Activated CD4-positive, alpha-beta T cell treated with anti-CD3 and anti-CD28 coated beads, Interleukin-10, Interleukin-2, amounts not matched to agents 100 ng/mL and 50 ng/mL, durations not matched to agents 16 hours and 8 hours (primary cell): ENCODE measurements around the gene GEMIN7.
"Not testable (repeated sequence)": the region's sequence is repeated elsewhere in the genome, so short reads cannot be mapped to it uniquely, and the experiment has no call there.

Experiments
- DNase-seq: peaks from one replicate; pipeline ENCODE4 v3.0.0-alpha.2; 2020

Gene GEMIN7

GRCh38 chr19:45091031-45091923, 12.2 kb downstream of the GEMIN7 start:
- peak; percentile 98 for DNase-seq

DNA sequence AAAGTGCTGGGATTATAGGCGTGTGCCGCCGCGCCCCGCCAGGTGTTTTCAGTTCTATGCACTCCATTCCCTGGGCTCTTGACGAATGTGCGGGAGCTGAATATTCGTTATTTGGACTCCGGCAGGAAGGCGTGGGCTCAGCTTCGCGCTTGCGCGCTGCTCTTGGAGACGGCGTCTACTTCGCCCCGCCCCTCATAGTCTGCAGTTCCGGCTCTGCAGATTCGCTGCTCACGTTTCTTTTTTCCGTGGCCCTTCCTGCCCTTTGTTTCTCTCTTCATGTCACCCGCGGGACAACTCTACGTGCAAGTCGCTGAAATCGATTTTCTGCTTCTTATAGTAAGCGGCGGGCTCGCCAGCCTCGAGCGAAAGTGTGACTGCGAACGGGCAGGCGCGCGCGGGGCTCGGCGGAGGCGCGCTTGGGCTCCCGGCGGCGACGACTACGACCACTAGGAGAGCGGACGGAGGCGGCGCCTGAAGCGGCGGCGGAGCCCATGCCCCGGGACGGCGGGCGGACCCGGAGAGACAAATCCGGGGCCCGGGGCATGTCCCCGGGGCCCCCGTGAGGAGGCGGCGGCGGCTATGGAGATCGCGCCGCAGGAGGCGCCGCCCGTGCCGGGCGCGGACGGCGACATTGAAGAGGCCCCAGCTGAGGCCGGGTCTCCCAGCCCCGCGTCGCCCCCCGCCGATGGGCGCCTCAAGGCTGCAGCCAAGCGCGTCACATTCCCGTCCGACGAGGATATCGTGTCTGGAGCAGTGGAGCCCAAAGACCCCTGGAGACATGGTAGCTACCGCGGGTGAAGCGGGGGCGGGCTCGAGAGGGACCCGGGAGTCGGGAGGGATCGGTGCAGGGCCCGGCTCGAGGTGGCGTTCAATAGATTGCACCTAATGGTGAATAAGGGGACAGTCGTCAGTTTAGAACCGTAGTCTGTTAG, 14.0 kb downstream of the GEMIN7 start, which contains the start of gene PPP1R37:
Gene PPP1R37 (plus strand): TSS at position 433 of the 932 bp plus-strand sequence. CDS start 147 bp downstream, at position 580.
- DNase-seq, result peak; percentile 96

DNA sequence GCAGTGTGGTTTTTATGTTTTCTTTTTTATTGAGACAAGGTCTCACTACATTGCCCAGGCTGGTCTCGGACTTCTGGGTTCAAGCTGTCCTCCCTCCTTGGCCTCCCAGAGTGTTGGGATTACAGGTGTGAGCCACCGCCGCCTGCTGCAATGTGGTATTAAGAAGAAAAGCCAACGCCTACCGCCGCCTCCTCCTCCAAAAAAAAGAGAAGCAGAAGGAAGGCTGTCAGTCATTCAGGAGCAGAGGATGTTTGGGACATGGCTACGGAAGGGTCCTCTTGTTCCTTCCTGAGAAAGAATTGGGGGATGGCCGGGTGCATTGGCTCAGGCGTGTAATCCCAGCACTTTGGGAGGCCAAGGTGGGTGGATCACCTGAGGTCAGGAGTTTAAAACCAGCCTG, 15.1 kb downstream of the GEMIN7 start:
- no peak for DNase-seq

GRCh38 chr19:45094707-45095106, 15.6 kb downstream of the GEMIN7 start:
- no peak for DNase-seq

DNA sequence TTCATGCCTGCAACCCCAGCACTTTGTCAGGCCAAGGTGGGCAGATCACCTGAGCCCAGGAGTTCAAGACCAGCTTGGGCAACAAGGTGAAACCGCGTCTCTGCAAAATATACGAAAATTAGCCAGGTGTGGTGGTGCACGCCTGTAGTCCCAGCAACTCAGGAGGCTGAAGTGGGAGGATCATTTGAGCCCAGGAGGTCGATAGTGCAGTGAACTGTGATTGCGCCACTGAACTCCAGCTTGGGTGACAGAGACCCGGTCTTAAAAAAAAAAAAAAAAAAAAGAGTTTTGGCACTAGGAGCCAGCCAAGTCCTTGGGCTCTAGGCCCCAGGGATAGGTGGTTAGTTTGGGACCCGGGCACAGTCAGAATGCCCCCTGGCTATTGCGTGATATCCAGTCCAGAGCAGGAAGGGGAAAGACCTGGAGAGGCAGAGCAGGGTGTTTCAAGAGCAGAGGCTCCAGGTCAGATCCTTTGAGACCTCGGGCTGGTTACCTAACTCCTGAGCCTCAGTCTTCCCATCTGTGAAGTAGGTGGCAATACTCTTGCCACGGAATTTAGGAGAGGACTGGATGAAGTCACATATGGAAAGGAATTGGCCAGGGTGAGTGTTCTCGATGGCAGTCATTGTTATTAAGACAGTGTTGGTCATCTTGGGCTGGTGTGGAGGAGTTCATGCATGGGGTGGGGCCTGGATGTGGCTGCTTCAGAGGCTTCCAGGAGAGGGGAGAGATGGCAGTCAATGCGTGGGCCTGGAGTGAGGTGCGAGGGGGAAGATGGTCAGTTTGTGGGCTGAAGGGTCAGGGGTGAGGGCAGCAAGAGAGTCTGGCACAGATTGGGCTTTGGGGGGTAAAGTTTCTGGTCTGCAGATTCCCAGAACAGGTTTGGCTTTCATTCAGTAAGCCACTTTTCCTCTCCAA, 16.7 kb downstream of the GEMIN7 start:
- DNase-seq, result no peak

DNA sequence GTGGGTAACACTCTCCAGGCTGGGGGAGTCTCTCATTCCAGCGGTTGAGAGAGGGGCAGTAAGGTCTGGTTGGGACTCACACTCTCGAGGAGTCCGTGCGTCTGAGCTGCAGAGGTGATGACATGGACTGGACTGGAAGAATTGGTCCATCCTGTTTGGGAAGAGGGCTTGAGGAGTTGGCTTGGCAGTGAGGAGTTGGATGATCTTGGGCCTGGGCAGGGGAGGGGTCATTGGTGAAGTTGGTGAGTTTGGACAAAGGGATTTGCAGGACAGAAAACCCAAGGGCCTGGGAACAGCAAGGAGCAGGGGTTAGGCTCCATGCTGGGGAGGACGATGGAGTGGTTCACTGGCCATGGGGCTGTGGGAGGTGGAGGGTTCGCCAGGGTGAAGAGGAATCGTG, 17.6 kb downstream of the GEMIN7 start:
- DNase-seq, result no peak

DNA sequence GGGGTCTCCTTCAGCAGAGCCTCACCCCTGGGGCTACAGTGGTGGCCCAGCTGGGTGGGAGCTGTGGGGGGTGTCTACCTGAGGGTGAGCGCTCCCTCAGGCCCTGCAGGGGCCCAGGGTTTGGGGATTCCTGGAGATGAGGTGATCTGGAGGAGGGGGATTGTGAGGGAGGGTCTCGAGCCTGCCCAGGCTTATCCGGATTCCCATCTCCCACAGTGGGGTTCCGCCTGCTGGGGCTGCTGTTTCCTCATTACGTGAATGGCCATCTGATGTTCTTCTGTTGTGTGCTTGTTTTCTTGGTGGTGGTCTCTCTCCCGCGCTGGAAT, 18.4 kb downstream of the GEMIN7 start:
- DNase-seq, result no peak

DNA sequence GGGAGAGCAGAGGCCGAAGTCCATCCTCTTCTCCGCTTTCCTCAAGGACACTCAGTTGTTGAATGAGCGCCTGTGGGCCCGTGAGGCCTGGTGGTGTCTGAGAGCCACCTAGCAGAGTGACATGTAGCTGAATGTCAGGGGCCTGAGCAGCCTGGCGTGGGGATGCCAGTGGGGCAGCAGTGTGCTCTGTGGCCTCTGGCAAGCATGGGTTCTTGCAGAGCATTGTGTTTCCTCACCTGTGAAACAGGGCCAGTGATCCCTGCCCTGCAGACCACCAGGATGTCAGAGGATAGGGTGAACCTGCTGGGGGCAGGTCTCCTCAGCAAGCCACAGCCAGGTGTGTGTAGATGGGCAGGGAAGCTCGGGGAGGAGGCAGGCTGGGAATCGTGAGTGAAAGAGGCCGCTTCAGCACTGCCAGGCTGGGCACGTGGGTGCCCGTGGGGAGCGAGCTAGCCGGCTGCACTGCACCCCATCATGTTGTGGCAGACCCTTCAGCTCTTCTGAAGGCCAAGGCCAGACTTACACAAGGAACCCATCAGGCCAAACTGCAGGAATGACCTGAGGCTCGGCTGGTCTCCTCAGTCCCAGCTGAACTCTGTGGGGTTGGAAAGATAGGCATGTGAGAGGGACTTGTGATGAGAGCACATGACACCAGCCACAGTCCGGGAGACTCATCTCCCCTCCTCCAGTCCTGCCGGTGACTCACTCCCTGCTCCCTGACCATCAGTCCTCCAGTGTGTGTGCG, 18.9 kb downstream of the GEMIN7 start:
- DNase-seq, result no peak

- no peak for DNase-seq
Observed at GRCh38 chr19:45098521-45099466, 19.7 kb downstream of the GEMIN7 start.

GRCh38 chr19:45099467-45100191, 20.6 kb downstream of the GEMIN7 start:
- no peak for DNase-seq

DNA sequence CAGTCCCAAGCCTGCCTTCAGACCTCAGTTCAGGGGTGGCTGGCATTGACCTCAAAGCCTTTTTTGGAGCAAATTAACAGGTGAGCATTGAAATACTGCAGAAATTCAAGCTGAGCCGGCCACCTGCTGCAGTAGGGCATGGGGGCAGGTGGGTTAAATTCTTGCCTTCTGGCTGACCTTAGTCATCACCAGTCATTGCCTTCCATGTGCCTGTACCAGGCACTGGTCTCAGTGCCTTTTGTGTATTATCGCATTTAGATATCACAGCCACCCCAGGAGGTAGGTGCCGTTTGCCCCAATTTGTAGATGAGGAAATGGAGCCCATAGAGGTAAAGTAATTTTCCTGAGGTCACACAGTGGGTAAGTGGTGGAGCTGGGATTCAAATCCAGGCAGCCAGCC, 21.1 kb downstream of the GEMIN7 start:
- no peak for DNase-seq

DNA sequence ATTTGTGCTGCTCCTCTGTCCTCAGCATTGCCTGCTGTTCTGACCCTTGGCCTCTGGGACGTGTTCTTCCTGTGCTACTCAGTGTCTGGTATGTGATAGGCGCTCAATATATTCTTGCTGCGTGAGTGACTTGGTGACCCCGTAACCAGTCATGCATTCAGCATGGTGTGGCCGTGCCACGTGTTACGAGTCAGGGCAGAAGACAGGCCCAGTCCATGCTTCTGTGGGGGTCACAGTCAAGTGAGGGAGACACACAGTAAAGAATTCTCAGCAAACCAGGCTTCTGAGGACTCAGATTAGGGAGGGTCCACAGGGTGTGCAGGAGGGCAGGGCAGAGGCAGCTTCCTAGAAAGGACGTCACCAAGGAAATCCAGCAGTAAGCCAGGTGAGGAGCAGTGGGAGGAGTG, 21.8 kb downstream of the GEMIN7 start:
- DNase-seq, result no peak

GRCh38 chr19:45101806-45102205, 22.7 kb downstream of the GEMIN7 start:
- DNase-seq, result no peak

GRCh38 chr19:45102481-45102880, 23.4 kb downstream of the GEMIN7 start:
- no peak for DNase-seq

- DNase-seq, result peak; percentile 46
Observed at GRCh38 chr19:45103156-45103507, 24.1 kb downstream of the GEMIN7 start.

DNA sequence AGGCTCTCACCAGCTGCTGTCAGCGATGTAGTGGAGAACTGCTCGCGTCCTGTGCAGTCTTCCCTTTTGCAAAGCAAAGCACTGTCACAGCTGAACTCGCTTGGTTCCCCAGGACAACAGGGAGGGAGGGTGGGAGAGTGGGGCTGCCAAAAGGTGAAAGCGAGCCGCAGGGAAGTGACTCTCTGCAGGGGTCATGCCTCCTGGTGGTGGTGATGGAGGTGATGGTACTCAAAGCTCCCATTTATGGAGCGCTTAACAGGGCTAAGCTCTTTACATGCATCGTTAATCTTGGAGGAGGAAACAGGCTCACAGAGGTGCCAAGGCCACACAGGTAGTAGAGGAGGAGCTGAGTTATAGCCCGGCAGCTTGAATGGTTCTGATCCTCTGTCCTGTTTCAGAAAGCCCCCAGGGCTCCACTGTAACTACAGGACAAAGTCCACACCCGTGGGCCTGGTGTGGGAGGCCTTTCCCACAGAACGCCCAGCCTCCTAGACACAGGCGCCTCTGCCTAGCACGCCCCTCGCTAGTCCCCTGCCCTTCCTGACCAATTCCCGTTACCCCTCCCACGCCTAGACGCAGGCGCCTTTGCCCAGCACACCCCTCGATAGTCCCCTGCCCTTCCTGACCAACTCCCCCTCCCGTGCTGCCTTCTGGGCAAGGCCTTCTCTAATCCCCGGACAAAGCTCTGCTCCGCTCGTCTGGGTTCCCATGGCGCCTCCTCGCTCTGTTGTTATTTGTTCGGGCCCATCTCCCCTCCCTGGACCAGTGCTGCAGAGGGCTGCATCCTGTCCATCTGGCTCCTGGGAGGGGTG, 24.7 kb downstream of the GEMIN7 start:
- DNase-seq, result no peak

GRCh38 chr19:45104658-45105349, 25.7 kb downstream of the GEMIN7 start:
- no peak for DNase-seq

DNA sequence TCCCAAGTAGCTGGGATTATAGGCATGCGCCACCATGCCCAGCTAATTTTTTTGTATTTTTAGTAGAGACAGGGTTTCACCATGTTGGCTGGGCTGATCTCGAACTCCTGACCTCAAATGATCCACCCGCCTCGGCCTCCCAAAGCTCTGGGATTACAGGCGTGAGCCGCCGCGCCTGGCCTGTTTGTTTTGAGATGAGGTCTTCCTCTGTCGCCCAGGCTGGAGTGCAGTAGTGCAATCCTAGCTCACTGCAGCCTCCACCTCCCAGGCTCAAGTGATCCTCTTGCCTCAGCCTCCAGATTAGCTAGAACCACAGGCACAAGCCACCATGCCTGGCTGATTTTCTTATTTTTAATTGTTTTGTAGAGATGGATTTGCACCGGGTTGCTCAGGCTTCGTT, 27.3 kb downstream of the GEMIN7 start:
- DNase-seq, result not testable (repeated sequence)
